Activated CD4-positive, alpha-beta T cell treated with anti-CD3 and anti-CD28 coated beads for 24 hours (primary cell): ENCODE measurements around the gene ZBTB7B.
"Not testable (repeated sequence)": the region's sequence is repeated elsewhere in the genome, so short reads cannot be mapped to it uniquely, and the experiment has no call there.

Source experiments
- DNase-seq, 2 donors: peaks; one replicate each; pipeline ENCODE4 v3.0.0-alpha.2; 2020; ENCODE audit warnings: low read depth in 2 of 2

Gene ZBTB7B

DNA sequence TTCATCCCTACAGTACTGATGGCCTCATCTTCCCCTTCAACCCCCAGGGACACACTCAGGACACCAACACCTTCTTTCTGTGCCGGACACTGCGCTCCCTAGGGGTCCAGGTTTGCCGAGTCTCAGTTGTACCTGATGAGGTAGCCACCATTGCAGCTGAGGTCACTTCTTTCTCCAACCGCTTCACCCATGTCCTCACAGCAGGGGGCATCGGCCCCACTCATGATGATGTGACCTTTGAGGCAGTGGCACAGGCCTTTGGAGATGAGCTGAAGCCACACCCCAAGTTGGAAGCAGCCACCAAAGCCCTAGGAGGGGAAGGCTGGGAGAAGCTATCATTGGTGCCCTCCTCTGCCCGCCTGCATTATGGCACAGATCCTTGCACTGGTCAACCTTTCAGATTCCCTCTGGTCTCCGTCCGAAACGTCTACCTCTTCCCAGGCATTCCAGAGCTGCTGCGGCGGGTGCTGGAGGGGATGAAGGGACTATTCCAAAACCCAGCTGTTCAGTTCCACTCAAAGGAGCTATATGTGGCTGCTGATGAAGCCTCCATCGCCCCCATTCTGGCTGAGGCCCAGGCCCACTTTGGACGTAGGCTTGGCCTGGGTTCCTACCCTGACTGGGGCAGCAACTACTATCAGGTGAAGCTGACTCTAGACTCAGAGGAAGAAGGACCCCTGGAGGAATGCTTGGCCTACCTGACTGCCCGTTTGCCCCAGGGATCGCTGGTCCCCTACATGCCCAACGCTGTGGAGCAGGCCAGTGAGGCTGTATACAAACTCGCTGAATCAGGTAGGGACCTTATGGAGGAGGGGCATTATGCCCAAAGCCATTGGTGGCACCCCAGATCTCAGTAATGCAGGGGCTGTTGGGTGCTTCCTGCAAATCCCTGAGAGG lies 14.3 kb upstream of the ZBTB7B start:
- DNase-seq, result no peak

DNA sequence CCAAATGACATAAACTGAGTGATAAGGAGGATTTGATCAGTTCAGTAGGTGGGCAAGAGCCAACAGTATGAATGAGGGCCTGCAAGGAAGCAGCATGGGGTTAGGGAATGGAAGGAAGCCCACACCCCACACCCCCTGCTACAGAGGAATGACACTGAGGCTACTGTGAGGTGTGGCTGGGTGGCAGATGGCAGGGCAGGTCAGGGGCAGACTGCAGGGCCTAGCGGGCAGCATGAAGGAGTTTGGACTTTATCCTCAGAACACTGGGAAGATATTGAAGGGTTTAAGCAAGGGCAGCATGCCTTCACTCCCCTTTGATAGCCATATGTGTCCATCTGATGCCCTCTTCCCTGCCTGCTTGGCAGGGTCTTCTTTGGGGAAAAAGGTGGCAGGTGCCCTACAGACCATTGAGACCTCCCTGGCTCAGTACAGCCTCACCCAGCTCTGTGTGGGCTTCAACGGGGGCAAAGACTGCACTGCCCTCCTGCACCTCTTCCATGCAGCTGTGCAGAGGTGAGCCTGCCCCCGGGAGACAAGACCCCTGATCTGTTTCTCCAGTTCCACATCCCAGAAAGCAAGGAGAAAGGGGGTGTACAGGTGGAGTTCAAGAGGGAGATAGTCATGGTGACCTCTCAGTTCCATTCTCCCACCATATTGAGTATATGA lies 13.3 kb upstream of the ZBTB7B start:
- no peak for DNase-seq

DNA sequence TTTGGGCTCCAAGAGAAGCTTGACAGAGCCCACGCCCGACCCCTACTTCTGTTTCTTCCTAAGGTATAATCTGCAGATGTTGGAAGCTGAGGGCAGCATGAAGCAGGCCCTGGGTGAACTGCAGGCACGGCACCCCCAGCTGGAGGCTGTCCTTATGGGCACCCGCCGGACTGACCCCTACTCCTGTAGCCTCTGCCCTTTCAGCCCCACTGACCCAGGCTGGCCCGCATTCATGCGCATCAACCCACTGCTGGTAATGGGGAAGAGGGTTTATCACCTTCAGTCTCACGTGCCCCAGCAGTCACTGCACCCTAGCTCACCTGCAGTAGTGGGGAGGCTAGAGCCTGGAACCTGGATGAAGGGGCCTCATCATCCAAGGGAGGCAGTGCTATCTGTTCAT lies 12.3 kb upstream of the ZBTB7B start:
- no peak for DNase-seq

DNA sequence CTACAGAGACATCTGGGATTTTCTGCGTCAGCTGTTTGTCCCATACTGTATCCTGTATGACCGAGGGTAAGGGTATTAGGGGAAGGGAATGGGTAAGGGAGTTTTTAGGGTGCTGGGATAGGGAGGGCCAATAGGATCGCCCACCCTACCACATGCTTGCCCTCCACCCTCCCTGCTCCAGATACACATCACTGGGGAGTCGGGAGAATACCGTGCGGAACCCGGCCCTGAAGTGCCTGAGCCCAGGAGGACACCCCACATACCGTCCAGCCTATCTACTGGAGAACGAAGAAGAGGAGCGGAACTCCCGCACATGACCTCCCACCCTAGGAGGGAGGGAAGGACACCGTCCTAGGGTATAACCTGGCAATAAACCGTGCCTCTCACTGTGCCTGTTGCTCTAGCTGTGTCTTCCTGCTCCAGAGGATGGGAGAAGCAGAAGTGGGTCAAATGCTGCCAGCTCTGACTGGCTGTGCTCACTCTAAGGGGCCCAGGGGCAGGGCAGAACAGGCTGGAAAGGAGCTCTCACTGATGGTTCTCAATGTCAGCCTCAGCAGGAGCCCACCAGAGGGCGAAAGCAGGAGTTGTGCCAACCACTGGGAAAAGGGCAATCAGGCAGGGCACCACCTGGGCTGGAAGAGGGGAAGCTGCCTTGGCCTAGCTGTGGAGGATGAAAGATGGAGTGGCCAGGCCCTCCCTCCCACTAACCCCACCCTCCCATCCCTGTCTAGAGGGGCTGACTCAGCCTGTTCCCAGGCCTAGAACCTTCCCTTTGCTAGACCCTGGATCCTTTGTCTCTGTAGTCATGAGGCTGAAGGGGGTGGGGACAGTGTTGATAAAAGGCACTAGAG lies 9.7 kb upstream of the ZBTB7B start:
- DNase-seq, result no peak

DNA sequence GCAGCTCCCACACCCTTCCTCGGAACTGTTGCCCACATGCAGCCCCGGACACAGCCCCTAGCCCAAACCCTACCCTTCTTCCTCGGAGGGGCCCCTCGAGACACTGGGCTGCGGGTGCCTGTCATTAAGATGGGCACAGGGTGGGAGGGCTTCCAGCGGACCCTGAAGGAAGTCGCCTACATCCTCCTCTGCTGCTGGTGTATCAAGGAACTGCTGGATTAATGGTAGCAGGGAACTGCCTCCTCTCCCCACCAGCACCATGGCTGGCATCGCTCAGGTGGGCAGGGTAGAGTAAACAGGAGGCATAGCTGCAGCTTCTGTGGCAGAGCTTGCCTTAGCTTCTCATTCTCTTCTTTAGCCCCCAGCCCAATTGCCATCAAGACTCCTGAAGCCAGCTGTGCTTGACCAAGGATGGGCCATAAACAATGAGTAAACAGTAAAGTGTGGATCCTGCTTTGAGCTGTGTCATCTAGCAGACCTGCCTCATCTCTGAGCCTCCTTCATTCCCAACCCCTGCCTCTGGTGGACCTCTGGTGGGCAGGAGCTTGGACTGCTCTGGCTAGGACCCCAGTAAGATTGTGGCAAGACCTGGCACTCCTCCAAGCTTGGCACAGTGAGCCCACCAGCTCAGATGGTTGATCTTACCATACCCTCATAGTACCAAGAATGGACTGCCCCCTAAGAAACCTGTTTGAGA lies 8.9 kb upstream of the ZBTB7B start, which contains the start of gene LENEP:
LENEP (plus strand) TSS at position 15 of the 697 bp plus-strand sequence; CDS start at position 37, 22 bp downstream.
- DNase-seq, result no peak

DNA sequence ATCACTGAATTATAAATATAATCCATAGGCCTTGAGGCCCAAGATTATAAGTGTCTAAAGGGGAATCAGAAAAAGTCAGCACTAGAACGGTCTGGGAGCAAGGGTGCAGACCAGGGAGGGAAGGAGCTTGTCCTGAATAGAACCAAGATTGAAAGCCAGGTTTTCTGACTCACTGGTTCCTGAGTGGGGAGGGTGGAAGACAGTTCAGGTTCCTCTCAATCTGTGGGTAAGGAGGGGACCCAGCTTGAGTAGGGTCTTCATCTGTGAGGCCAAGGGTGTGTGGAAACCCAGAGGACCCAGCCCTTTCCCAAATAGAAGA lies 8.4 kb upstream of the ZBTB7B start:
- no peak for DNase-seq

DNA sequence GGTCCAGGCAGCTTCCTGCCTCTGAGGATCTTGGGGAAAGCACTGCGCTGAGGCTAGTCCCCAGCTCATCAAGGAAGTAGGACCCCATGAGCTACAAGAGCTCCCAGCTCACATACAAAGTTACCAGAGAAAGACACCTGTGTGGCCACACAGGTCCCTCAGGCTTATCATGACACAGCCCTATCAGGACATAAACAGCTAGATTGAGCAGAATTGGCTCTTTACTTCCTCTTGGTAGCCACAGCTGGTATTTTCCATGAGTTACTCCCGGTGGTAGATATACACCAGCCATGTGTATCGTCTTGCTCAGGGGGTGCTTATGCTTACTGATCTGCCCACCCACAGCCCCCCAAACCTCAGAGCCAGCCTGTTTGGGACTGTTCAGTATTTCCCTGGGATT lies 8.0 kb upstream of the ZBTB7B start:
- no peak for DNase-seq

DNA sequence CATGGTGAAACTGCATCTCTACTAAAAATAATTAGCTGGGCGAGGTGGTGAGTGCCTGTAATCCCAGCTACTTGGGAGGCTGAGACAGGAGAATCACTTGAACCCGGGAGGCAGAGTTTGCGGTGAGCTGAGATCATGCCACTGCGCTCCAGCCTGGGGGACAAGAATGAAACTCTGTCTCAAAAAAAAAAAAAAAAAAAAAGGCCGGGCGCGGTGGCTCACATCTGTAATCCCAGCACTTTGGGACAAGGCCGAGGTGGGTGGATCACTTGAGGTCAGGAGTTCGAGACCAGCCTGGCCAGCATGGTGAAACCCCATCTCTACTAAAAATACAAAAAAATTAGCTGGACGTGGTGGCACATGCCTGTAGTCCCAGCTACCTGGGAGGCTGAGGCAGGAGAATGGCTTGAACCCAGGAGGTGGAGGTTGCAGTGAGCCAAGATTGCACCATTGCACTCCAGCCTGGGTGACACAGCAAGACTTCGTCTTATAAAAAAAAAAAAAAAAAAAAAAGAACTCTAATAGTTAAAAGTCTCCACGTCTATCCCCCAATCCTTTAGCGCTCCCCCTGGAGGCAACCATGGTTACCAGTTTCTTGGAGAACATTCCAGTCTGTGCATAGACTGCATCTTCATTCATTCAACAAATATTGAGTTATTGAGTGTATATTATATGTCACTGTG lies 7.2 kb upstream of the ZBTB7B start:
- DNase-seq, result not testable (repeated sequence)

DNA sequence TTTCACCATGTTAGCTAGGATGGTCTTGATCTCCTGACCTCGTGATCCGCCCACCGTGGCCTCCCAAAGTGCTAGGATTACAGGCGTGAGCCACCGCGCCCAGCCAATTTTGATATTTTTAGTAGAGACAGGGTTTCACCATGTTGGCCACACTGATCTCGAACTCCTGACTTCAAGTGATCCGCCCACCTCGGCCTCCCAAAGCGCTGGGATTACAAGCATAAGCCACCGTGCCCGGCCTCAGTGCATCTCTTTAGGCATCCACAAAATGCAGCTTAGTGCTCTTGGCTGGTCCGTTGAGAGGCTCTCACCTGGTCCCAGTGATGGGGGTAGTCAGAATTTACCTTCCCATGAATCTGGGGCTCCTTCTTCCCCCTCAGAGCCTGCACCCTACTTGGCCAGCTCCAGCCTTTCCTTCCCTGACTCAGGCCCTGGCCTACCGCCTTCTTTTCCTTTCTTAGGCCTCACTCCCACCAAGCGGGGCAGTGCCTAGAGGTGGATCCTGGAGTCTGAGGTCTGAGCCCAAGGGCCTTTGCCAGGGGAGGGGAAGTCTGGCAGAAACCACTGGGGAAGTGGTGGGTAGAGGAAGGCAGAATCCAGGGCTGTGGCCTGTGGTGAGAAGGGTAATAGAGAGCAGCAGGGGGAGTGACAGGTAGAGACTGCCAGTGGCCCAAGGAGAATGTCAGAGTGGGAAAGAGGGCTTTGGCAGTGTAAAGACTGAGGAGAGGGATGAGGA lies 5.5 kb upstream of the ZBTB7B start:
- no peak for DNase-seq

DNA sequence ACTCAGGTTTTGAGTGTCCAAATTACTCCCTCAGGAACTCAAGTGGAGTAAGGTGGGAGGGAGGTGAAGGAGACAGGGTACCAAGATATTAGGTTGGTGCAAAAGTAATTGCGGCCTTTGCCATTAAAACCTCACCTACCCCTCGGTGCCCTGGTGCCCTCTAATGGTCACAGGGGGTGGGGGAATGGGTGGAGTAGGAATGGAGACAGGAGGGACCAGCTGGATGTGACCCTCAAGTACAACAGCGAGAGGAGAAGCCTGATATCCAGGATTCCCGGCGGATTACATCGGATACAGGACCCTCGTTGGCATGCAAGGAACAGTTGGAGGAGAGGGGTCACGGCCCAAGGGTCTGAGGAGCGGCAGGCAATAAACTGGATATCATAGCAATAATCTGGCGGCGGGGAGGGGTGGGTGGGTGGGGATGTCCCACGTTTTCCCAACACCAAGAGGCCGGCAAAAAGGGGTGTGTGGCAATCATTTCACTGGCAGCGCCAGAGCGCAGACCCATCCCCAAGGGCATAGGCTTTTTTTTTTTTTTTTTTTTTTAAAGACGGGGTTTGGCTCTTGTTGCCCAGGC lies 4.3 kb upstream of the ZBTB7B start:
- DNase-seq, result no peak

DNA sequence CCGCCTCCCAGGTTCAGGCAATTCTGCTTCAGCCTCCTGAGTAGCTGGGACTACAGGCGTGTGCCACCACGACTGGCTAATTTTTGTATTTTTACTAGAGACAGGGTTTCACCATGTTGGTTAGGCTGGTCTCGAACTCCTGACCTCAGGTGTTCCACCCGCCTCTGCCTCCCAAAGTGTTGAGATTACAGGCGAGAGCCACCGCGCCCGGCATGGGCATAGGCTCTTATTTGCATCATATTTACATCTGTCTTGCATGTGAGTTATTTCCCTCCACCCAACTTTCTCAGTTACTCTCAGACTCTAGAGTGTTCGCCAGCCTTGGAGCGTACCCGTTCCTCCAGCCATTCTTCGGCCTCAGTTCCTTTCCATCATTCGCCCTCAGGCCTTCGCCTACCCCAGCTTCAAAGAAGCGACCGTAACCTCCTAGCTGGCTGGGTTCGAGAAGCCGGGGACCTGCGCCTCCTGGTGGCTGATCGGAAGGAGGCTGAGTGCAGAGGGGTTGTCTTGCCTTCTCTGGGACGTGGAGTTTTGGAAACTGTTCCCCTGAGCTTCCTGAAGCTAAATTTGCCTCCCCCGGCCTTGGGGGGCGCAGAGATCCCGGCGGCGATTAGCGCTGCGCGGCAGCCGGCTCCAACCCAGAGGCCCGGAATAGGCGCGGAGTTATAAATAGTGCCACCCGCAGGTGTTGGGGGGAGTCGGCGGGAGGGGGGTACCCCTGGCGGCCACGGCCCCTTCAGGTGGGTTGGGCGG lies 3.6 kb upstream of the ZBTB7B start:
- peak; percentile 67 to 74 for DNase-seq

DNA sequence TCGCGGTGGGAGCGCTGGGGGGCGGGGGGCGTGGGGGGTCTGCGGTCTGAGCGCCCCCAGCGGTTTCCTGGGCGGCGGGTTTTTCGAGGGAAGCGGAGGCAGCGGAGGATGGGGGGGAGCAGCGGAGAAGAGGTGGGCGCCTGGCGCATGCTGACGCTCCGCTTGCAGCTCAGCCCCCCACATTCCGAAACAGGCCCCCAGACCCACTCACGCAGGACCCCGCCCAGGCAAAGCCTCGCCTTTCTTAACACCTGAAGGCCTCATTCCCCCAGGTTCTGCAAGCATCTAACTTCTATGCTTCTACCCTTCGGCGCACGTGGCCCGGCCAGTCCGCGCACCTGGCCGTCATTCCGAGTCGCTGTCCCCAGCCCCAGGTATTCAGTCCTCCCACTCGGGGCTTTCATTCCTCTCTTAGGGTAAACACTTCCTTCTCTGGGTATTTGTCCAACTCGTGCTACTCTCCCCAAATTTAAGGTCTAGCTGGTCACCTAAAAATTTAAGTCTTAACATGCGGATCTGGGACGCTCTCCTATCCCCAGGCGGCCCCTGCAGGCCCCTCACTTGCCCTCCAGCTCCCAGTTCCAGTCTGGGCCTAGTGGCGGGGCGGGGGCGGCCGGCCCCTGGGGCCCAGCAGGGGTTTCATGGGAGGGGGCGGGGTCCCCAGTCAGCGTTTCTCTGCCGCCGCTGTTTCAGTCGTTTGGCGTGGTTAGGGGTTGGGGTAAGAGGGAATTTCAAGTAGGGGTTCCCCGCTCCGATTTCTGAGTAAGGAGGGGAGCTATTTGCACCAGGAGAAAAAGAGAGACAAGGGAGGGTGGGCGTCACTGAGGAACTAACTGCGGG lies 2.8 kb upstream of the ZBTB7B start:
- peak in 1 of 2 donors; percentile 67 for DNase-seq

DNA sequence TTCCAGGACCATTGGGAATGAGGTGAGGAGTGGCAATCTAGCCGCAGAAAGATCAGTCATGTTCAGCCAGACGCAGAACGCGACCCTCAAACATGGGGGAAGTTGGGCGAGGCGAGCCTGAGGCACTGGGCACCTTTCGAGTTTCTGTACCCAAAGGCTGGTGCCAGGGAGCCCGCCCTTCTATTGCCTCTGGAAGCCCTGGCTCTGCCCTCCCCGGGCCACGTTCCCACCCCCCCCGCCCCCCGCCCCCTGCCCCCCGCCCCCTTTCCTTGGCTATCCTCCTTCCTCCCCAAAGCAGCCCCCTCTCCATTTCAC lies 2.2 kb upstream of the ZBTB7B start:
- no peak for DNase-seq

DNA sequence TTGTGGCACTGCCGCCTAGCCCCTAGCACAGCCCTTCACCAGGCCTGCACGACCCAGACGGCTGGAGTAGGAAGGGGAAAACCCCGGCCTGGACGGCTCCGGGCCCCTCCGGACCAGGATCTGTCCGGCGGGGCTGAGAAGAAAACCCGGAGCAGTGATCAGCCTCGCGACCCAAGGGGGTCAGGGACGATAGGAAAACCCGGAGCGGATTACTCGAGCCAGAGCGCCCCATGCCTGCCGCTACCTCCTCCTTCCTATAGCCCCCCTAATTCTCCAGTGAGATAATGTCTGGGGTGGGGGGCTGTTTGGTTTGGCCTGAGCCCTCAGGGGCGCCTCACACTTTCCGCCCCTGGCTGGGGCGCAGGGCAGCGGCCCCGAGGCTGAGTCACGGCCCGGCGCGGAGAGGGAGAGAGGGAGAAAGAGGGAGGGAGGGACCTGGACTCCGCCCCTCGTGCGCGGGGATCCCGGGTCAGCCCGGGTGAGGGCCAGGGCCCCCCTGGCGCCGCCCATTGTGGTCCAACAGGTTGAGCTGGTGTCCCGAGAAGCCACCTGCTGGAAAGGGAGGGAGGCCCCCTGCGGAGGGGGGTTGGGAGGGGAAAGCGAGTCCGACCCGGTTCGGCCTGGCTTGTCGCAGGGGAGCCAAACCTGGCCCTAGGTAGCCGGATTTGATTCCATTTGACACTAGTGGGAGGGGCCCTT lies 1.7 kb upstream of the ZBTB7B start:
- peak; percentile 60 to 79 for DNase-seq

DNA sequence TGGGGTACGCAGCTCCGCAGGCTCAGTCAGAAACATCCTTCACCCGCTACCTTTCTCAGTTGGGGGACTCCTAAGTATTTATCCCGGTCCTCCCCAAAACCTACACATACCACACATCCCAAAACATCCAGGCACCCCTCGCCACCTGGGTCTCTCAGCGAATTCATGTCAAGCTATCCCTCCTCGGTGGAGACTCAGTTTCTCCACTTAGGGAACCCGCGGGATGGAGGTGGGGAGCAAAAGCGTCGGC lies 1.3 kb upstream of the ZBTB7B start:
- DNase-seq, result no peak

DNA sequence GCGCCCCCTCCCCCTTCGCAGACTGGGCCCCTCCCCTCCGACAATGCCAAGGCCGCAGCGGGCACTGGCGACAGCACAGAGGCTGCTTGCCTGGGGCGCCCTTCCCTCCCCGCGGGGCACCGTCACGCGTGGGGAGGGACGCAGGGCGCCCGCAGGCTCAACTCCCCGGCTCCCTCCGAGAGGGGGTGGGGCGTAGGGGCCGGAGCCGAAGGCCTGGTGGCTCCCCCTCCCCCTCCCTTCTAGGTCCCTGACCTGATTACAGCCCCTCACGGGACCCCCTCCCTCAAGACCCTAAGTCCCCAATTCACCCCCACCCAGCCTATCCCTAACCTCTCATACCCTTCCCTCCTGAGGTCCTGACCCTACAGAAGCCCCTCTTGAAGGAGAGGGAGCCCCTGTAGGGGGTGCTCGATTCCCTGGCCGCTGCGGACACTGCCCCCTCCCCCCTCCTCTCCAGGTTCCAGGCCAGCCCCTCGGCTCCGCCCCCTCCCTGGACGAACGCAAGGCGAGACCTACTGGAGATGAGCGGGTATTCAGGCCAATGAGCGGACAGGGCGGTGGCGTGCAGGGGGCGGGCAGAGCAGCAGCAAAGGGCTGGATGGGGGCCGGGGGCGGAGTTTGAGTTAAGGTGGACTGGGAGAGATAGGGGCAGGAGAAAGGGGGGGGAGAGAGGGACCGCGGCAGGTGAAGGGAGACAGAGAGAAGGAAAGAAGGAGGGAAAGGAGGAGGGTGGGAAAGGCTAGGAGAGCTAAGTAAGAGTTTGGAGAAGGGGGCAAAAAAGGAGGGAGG lies 733 bp upstream of the ZBTB7B start:
- DNase-seq, result peak; percentile 99

DNA sequence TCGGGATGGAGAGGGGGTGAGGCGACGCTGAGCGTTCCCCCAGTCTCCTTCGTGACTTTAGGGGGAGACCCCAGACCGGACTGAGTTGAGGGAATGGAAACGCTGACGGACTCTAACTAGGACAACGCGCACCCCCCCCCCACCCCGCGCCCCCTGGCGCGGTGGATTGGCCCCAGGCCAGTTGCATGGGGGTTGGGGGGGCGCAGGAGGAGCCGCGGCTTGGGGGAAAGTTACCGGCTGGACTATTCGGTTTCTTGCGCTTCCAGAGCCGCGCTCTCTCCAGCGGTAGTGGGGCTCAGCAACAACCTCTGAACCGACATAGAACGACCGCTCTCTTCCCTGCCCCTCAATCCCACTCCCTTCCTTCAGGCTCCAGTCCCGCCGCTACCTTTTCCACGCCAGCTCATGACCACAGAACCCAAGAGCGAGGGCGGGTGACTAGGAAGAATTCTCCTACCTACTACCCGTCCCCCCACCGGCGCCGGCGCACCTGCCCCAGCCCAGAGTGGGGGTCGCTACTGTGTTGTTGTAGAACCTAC lies 694 bp downstream of the ZBTB7B start:
- no peak for DNase-seq
